Measurements from ENCODE around the gene GRIN2D. TPM values are rescaled to one million over a fixed set of nuclear protein-coding genes. Genes with fewer than 3 reads are reported as not detected.

The GRIN2D gene
- total RNA-seq, 2 experiments from 2014 or later, result 0.06 TPM; not detected in 1

- Histone ChIP-seq H3K27ac (ENCODE audit: low read depth in 1 of 2, low read length in 2 of 2) (no peak overlapping the region), H3K4me1 (ENCODE audit: insufficient read depth, low read length) (peaks cover 28% of the 10 kb centered on the region), H3K27me3 (ENCODE audit: control insufficient read depth in 1 of 2, insufficient read depth in 2 of 2, low read length in 2 of 2) (peaks cover 0 to 8% of the 10 kb centered on the region in 2 experiments), H3K36me3 (ENCODE audit: insufficient read depth, low read length) (no peaks in the 10 kb centered on the region), H3K9me3 (ENCODE audit: control insufficient read depth in 1 of 2, insufficient read depth in 1 of 2, low read length in 2 of 2) (peaks cover 0 to 5% of the 10 kb centered on the region in 2 experiments), H3K4me3 (ENCODE audit: low read length) (peak overlapping the region; percentile 30)
- TF ChIP-seq CTCF (IDR thresholded peaks at IDR 0.05), result no peak
- POLR2A ChIA-PET, result no interaction called here
- ATAC-seq (ENCODE audit: poor library complexity), result peak; percentile 65
- H3K4me3 Mint-ChIP-seq, result peak overlapping the region; percentile 57
- CTCF ChIA-PET, result no interaction called here
- DNase-seq, result peak; percentile 40 to 88 (median 60)
- no peaks in the 10 kb centered on the region for H3K9me3 Mint-ChIP-seq
- intact Hi-C loops (cut with DNase I, micrococcal nuclease), result no loop called here
- no peaks in the 10 kb centered on the region for H3K36me3 Mint-ChIP-seq (ENCODE audit: low read depth)
- peaks cover 22% of the 10 kb centered on the region for H3K4me1 Mint-ChIP-seq (ENCODE audit: low read depth)
- no peak overlapping the region for H3K27ac Mint-ChIP-seq
- peaks cover 27% of the 10 kb centered on the region for H3K27me3 Mint-ChIP-seq
These were observed 25.9 kb downstream of the GRIN2D start for GRCh38 chr19:48419158-48419920.

DNA sequence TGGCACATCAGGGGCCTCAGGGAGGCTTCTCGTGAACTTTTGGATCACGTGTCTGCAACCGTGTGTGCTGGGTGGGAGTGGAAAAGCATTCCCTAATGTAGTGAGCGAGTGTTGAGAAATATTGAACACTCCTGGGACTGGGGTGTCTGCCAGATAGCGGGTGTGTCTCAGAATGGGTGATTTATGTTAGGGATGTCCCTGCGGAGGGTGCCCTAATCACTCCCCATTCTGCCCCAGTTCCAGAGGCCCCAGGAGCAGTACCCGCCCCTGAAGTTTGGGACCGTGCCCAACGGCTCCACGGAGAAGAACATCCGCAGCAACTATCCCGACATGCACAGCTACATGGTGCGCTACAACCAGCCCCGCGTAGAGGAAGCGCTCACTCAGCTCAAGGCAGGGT lies 28.1 kb downstream of the GRIN2D start:
- ChIA-PET CTCF (no interaction called here), POLR2A (no interaction called here)
- ATAC-seq (ENCODE audit: poor library complexity) (no peak), DNase-seq (no peak)
- Mint-ChIP-seq H3K27me3 (peaks cover 18% of the 10 kb centered on the region), H3K9me3 (no peaks in the 10 kb centered on the region), H3K36me3 (ENCODE audit: low read depth) (no peaks in the 10 kb centered on the region), H3K27ac (no peak overlapping the region), H3K4me3 (no peak overlapping the region), H3K4me1 (ENCODE audit: low read depth) (peaks cover 10% of the 10 kb centered on the region)
- TF ChIP-seq CTCF (IDR thresholded peaks at IDR 0.05), result no peak
- peaks cover 0 to 6% of the 10 kb centered on the region in 2 experiments for H3K27me3 ChIP-seq (ENCODE audit: control insufficient read depth in 1 of 2, insufficient read depth in 2 of 2, low read length in 2 of 2)
- H3K36me3 ChIP-seq (ENCODE audit: insufficient read depth, low read length), result no peaks in the 10 kb centered on the region
- H3K9me3 ChIP-seq (ENCODE audit: control insufficient read depth in 1 of 2, insufficient read depth in 1 of 2, low read length in 2 of 2), result no peaks in the 10 kb centered on the region
- H3K4me1 ChIP-seq (ENCODE audit: insufficient read depth, low read length), result peaks cover 10% of the 10 kb centered on the region
- intact Hi-C loops (cut with DNase I, micrococcal nuclease), result no loop called here
- H3K4me3 ChIP-seq (ENCODE audit: low read length), result no peak overlapping the region
- H3K27ac ChIP-seq (ENCODE audit: low read depth in 1 of 2, low read length in 2 of 2), result no peak overlapping the region

DNA sequence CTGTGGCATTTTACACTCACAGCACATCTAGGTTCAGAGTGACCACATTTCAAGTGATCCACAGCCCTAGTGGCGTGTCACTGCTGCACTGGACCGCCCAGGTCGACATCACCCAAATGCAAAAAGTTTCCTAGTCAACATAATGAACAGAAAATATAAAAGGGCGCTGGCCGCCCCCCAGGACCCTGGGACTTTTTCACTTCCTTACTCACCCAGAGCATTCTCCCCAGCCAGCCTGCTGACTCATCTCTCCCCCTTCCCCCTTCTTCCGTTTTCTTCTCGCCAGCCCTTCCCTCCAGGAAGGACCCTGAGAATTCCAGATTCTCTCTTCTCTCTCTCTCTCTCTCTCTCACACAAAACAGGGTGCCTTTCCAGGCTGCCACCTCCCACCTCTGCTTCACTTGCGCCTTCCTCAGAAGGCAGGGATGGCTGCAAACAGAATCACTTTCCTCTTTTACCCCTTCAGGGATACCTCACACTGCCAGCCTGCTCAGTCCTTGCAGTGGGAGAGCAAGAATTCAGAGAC lies 31.3 kb downstream of the GRIN2D start:
- Histone ChIP-seq H3K4me3 (ENCODE audit: low read length) (no peak overlapping the region), H3K27ac (ENCODE audit: low read depth in 1 of 2, low read length in 2 of 2) (no peak overlapping the region), H3K9me3 (ENCODE audit: control insufficient read depth in 1 of 2, insufficient read depth in 1 of 2, low read length in 2 of 2) (no peaks in the 10 kb centered on the region), H3K36me3 (ENCODE audit: insufficient read depth, low read length) (no peaks in the 10 kb centered on the region), H3K4me1 (ENCODE audit: insufficient read depth, low read length) (no peaks in the 10 kb centered on the region), H3K27me3 (ENCODE audit: control insufficient read depth in 1 of 2, insufficient read depth in 2 of 2, low read length in 2 of 2) (no peaks in the 10 kb centered on the region)
- TF ChIP-seq CTCF (IDR thresholded peaks at IDR 0.05), result no peak
- Mint-ChIP-seq H3K27ac (no peak overlapping the region), H3K27me3 (peaks cover 5% of the 10 kb centered on the region), H3K9me3 (no peaks in the 10 kb centered on the region), H3K4me1 (ENCODE audit: low read depth) (no peaks in the 10 kb centered on the region), H3K36me3 (ENCODE audit: low read depth) (no peaks in the 10 kb centered on the region), H3K4me3 (no peak overlapping the region)
- intact Hi-C loops (cut with DNase I, micrococcal nuclease), result no loop called here
- ChIA-PET CTCF (no interaction called here), POLR2A (no interaction called here)
- ATAC-seq (ENCODE audit: poor library complexity), result no peak
- DNase-seq, result peak in 2 of 14 experiments; percentile 43 to 51
